Stomach (tissue), 4 donors: ENCODE data around the gene INPP4B.

ENCODE experiments used
- CTCF ChIP-seq, 7 experiments: fragments of 450-650 bp in 4 of 7; fragments of 200-600 bp in 3 of 7; sonication (generic) in 3 of 7; IDR thresholded peaks; one replicate each; pipeline ENCODE4 v1.5.1; 2016 to 2019; ENCODE audit warnings: antibody characterized with exemption in 7 of 7, control low read depth in 2 of 7, mild to moderate bottlenecking in 1 of 7
- EP300 ChIP-seq: sonication (generic); formaldehyde crosslinking; IDR thresholded peaks from one replicate; pipeline ENCODE4 v1.6.1; 2017; ENCODE audit warnings: antibody characterized with exemption
- POLR2AphosphoS5 ChIP-seq, 3 donors: sonication (generic); formaldehyde crosslinking; IDR thresholded peaks; one replicate each; pipeline ENCODE4 v1.6.1; 2016; ENCODE audit warnings: antibody characterized with exemption in 3 of 3

- TF ChIP-seq CTCF (IDR thresholded peaks at IDR 0.05) = no peak
- no peak for TF ChIP-seq POLR2AphosphoS5 (IDR thresholded peaks at IDR 0.05)
- no peak for TF ChIP-seq EP300
Measured at GRCh38 chr4:142866685-142867084, 20.6 kb upstream of the INPP4B start.
